ENCODE data around the gene GAPDHS.

DNA sequence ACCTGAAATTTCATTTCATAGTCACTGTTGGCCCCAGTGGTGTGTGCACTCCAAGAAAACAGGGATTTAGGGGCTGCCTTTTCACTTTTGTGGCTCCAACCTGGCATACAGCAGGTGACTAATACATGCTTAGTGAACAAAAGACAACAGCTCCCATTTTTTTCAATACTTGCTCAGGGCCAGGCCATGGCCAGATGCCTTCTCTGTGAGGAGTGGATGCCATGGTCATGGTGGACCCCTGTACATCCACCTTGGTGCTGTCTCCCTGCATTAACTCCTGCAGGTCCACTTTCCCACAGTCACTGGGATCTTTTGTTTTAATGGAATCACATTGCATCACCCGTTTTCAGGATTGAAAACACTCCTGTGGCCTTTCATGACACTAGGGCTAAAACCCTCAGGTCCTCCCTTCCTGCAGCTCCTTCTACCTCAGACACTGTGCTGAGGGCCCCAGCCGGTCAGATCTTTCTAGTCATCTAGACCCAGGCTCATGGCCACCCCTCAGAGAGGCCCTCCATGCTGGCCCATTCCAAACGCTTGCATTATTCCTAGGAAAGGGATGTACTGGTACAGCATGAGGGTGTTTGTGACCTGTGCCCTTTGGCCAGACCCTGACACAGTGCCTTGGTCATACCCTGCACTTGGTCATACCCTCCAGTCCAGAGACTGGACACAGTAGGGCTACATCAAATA lies 11.0 kb downstream of the GAPDHS start:
- TF ChIP-seq, protein P1, sequence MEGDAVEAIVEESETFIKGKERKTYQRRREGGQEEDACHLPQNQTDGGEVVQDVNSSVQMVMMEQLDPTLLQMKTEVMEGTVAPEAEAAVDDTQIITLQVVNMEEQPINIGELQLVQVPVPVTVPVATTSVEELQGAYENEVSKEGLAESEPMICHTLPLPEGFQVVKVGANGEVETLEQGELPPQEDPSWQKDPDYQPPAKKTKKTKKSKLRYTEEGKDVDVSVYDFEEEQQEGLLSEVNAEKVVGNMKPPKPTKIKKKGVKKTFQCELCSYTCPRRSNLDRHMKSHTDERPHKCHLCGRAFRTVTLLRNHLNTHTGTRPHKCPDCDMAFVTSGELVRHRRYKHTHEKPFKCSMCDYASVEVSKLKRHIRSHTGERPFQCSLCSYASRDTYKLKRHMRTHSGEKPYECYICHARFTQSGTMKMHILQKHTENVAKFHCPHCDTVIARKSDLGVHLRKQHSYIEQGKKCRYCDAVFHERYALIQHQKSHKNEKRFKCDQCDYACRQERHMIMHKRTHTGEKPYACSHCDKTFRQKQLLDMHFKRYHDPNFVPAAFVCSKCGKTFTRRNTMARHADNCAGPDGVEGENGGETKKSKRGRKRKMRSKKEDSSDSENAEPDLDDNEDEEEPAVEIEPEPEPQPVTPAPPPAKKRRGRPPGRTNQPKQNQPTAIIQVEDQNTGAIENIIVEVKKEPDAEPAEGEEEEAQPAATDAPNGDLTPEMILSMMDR (IDR thresholded peaks at IDR 0.05; ENCODE audit: borderline replicate concordance, extremely low read depth, low read length, poor library complexity, severe bottlenecking) = no peak
- no peak for TF ChIP-seq EZH2 (IDR thresholded peaks at IDR 0.05; ENCODE audit: borderline replicate concordance, low read depth, low read length, severe bottlenecking)
